C4-2B (cell line): ENCODE results near the gene RAB44.

Source experiments
- CTCF ChIP-seq: fragments of 450-650 bp; conservative IDR thresholded peaks from 2 replicates; pipeline ENCODE4 v1.5.1; 2017; ENCODE audit warnings: mild to moderate bottlenecking
- ZFX ChIP-seq: fragments of 450-650 bp; IDR thresholded peaks from 2 replicates; pipeline ENCODE4 v1.6.1; 2017

- TF ChIP-seq CTCF, result no peak
- no peak for TF ChIP-seq ZFX
Measured at GRCh38 chr6:36734486-36735060, 36.9 kb downstream of the RAB44 start.
